Upper lobe of left lung (tissue), 4 donors: ENCODE results near the gene SH2D4B.

Experiments
- EP300 ChIP-seq, 4 donors: sonication (generic); formaldehyde crosslinking; IDR thresholded peaks; one replicate each; pipeline ENCODE4 v1.5.1; 2017; ENCODE audit warnings: antibody characterized with exemption in 4 of 4, control low read depth in 2 of 4
- POLR2AphosphoS5 ChIP-seq, 2 donors: sonication (generic); formaldehyde crosslinking; IDR thresholded peaks; one replicate each; pipeline ENCODE4 v1.5.1; 2017; ENCODE audit warnings: antibody characterized with exemption in 2 of 2
- TF ChIP-seq, protein P1 (sequence below), 6 experiments: fragments of 450-650 bp in 4 of 6; fragments of 200-600 bp in 2 of 6; sonication (generic) in 2 of 6; IDR thresholded peaks; one replicate each; pipeline ENCODE4 v1.5.1; 2016 to 2019; ENCODE audit warnings: antibody characterized with exemption in 6 of 6

DNA sequence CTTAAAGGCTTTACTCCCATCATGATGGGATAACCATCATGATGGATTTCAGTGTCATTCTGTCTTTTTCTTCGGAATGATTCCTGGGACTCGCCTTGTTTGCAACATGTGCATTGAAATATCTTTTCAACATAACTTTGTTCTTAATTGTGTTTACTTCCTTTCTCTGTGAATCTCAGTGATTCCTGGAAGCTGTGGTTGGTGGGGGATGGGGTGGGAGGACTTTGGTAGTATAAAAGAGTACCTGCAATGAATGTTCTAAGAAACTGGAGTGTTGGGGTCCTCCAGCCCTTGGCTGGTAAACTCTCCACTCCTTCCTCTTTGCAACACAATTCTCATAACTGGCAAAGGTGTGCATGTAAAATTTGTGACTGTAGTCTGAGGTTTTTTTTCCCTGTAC is 11.5 kb upstream of the SH2D4B start:
- TF ChIP-seq, protein P1, sequence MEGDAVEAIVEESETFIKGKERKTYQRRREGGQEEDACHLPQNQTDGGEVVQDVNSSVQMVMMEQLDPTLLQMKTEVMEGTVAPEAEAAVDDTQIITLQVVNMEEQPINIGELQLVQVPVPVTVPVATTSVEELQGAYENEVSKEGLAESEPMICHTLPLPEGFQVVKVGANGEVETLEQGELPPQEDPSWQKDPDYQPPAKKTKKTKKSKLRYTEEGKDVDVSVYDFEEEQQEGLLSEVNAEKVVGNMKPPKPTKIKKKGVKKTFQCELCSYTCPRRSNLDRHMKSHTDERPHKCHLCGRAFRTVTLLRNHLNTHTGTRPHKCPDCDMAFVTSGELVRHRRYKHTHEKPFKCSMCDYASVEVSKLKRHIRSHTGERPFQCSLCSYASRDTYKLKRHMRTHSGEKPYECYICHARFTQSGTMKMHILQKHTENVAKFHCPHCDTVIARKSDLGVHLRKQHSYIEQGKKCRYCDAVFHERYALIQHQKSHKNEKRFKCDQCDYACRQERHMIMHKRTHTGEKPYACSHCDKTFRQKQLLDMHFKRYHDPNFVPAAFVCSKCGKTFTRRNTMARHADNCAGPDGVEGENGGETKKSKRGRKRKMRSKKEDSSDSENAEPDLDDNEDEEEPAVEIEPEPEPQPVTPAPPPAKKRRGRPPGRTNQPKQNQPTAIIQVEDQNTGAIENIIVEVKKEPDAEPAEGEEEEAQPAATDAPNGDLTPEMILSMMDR (IDR thresholded peaks at IDR 0.05), result no peak
- TF ChIP-seq EP300 (IDR thresholded peaks at IDR 0.05) (no peak), POLR2AphosphoS5 (IDR thresholded peaks at IDR 0.05) (no peak)
